Astrocyte (in vitro differentiated cells and primary cell): ENCODE measurements around the gene GNAI2. TPM values are rescaled to one million over a fixed set of nuclear protein-coding genes. Genes with fewer than 3 reads are reported as not detected.
"Not testable (repeated sequence)": the region's sequence is repeated elsewhere in the genome, so short reads cannot be mapped to it uniquely, and the experiment has no call there.

Source experiments
- DNase-seq: peaks from one replicate; pipeline ENCODE4 v3.0.0-alpha.2; 2010; ENCODE audit warnings: low read depth
- FAIRE-seq: peaks from 2 replicates; lab custom pipeline; 2011; peaks lifted over from hg19 to GRCh38; lab: Jason Lieb, UNC
- H2AFZ ChIP-seq: 2 replicates; pipeline ENCODE4 v1.6.0; 2012; ENCODE audit warnings: low read depth, low read length, inconsistent platforms
- H3K27ac ChIP-seq: 2 replicates; pipeline ENCODE4 v1.5.1; 2011; ENCODE audit warnings: low read depth, low read length, inconsistent platforms
- H3K27me3 ChIP-seq: 2 replicates; pipeline ENCODE4 v1.6.0; 2011; ENCODE audit warnings: low read length, inconsistent platforms; ENCODE audit not compliant: insufficient read depth
- H3K36me3 ChIP-seq: 2 replicates; pipeline ENCODE4 v1.5.1; 2011; ENCODE audit warnings: low read length, inconsistent platforms; ENCODE audit not compliant: insufficient read depth
- H3K4me1 ChIP-seq: 2 replicates; pipeline ENCODE4 v1.5.1; 2011; ENCODE audit warnings: low read length, inconsistent platforms; ENCODE audit not compliant: insufficient read depth
- H3K4me2 ChIP-seq: 2 replicates; pipeline ENCODE4 v1.6.0; 2012; ENCODE audit warnings: low read length, inconsistent platforms
- H3K4me3 ChIP-seq: 2 replicates; pipeline ENCODE4 v1.5.1; 2011; ENCODE audit warnings: low read depth, mild to moderate bottlenecking, low read length, inconsistent platforms; ENCODE audit not compliant: insufficient read depth
- H3K79me2 ChIP-seq: 2 replicates; pipeline ENCODE4 v1.6.0; 2012; ENCODE audit warnings: mild to moderate bottlenecking, low read length, inconsistent platforms; ENCODE audit not compliant: insufficient read depth
- H3K9ac ChIP-seq: 2 replicates; pipeline ENCODE4 v1.6.0; 2012; ENCODE audit warnings: mild to moderate bottlenecking, low read length, inconsistent platforms
- H3K9me3 ChIP-seq: 2 replicates; pipeline ENCODE4 v1.5.1; 2012; ENCODE audit warnings: low read depth, mild to moderate bottlenecking, low read length, inconsistent platforms; ENCODE audit not compliant: insufficient read depth
- H4K20me1 ChIP-seq: 2 replicates; pipeline ENCODE4 v1.6.0; 2012; ENCODE audit warnings: low read length, inconsistent platforms; ENCODE audit not compliant: insufficient read depth
- H3K27ac Mint-ChIP-seq: one replicate; pipeline ENCODE4 v1.8.0; 2021; ENCODE audit warnings: mild to moderate bottlenecking, mixed read lengths; ENCODE audit not compliant: unreplicated experiment
- H3K27me3 Mint-ChIP-seq: one replicate; pipeline ENCODE4 v1.8.0; 2021; ENCODE audit warnings: low read depth, mixed read lengths; ENCODE audit not compliant: unreplicated experiment
- H3K36me3 Mint-ChIP-seq: one replicate; pipeline ENCODE4 v1.8.0; 2021; ENCODE audit warnings: low read depth, mixed read lengths; ENCODE audit not compliant: unreplicated experiment
- H3K4me1 Mint-ChIP-seq: one replicate; pipeline ENCODE4 v1.8.0; 2021; ENCODE audit warnings: low read depth, mixed read lengths; ENCODE audit not compliant: unreplicated experiment
- H3K4me3 Mint-ChIP-seq: one replicate; pipeline ENCODE4 v1.8.0; 2021; ENCODE audit warnings: mild to moderate bottlenecking, moderate library complexity, mixed read lengths; ENCODE audit not compliant: unreplicated experiment
- H3K9me3 Mint-ChIP-seq: one replicate; pipeline ENCODE4 v1.8.0; 2021; ENCODE audit warnings: mild to moderate bottlenecking, mixed read lengths; ENCODE audit not compliant: unreplicated experiment
- EZH2 ChIP-seq: IDR thresholded peaks from 2 replicates; pipeline ENCODE4 v1.6.1; 2012; ENCODE audit warnings: mild to moderate bottlenecking, low read length, inconsistent platforms; ENCODE audit not compliant: insufficient read depth
- total RNA-seq: library from RNA; stranded (reverse); gene quantifications from 2 replicates; pipeline ENCODE4 v1.2.1, GENCODE V29; 2021
- TF ChIP-seq, protein P1 (sequence below): IDR thresholded peaks from 2 replicates; pipeline ENCODE4 v1.5.1; 2011; ENCODE audit warnings: low read depth, mild to moderate bottlenecking, inconsistent platforms, low read length, moderate library complexity; ENCODE audit not compliant: insufficient read depth

The GNAI2 gene
- total RNA-seq, 1 donor from 2014 or later = 381 TPM

DNA sequence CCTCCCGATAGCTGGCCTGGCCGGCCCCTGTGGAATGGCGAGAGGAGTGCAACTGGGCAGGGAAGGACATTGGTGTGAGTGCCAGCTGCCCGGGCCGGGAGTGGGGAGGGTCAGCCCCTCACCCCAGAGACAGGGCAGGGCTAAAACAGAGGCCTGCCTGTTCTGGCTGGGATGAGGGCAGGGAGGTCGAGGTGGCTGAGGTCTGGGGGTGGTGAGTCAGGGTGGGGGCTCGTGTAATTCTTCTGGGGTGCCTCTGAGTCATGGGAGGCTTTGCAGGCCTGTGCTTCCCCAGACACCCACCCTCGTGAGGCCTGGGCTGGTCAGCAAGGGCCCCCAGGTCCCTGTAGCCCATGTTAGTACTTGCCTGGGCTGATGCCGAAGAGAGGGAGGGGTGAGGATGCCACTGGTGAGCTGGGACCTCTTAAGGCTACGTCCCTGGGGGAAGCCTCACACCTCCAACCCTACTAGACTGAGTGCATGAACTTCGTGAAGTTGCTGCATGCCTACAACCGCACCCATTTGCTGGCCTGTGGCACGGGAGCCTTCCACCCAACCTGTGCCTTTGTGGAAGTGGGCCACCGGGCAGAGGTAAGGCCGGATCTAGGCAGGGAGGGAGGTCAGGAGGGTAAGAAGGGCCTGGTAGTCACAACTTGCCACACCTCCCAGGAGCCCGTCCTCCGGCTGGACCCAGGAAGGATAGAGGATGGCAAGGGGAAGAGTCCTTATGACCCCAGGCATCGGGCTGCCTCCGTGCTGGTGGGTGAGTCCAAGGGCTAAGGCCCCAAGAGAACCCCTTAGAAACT is 34.6 kb downstream of the GNAI2 start:
- H3K27me3 ChIP-seq = peaks cover 24% of the 10 kb centered on the region
- H3K4me2 ChIP-seq = peak overlapping the region; percentile 3
- no peak overlapping the region for H3K27ac ChIP-seq
- H3K4me3 ChIP-seq = no peak overlapping the region
- TF ChIP-seq EZH2 = no peak
- TF ChIP-seq, protein P1, sequence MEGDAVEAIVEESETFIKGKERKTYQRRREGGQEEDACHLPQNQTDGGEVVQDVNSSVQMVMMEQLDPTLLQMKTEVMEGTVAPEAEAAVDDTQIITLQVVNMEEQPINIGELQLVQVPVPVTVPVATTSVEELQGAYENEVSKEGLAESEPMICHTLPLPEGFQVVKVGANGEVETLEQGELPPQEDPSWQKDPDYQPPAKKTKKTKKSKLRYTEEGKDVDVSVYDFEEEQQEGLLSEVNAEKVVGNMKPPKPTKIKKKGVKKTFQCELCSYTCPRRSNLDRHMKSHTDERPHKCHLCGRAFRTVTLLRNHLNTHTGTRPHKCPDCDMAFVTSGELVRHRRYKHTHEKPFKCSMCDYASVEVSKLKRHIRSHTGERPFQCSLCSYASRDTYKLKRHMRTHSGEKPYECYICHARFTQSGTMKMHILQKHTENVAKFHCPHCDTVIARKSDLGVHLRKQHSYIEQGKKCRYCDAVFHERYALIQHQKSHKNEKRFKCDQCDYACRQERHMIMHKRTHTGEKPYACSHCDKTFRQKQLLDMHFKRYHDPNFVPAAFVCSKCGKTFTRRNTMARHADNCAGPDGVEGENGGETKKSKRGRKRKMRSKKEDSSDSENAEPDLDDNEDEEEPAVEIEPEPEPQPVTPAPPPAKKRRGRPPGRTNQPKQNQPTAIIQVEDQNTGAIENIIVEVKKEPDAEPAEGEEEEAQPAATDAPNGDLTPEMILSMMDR = no peak
- peak overlapping the region; percentile 38 for H3K9ac ChIP-seq
- Mint-ChIP-seq H3K27me3 (peaks cover 20% of the 10 kb centered on the region), H3K4me1 (peaks cover 28% of the 10 kb centered on the region), H3K4me3 (peak overlapping the region; percentile 35), H3K36me3 (peaks cover 8% of the 10 kb centered on the region), H3K9me3 (no peaks in the 10 kb centered on the region), H3K27ac (peak overlapping the region; percentile 41)
- H3K4me1 ChIP-seq = peaks cover 28% of the 10 kb centered on the region
- FAIRE-seq (no peak), DNase-seq (no peak)
- H3K36me3 ChIP-seq = no peaks in the 10 kb centered on the region
- no peak overlapping the region for H2AFZ ChIP-seq
- no peaks in the 10 kb centered on the region for H3K9me3 ChIP-seq
- no peaks in the 10 kb centered on the region for H3K79me2 ChIP-seq
- peaks cover 3% of the 10 kb centered on the region for H4K20me1 ChIP-seq

DNA sequence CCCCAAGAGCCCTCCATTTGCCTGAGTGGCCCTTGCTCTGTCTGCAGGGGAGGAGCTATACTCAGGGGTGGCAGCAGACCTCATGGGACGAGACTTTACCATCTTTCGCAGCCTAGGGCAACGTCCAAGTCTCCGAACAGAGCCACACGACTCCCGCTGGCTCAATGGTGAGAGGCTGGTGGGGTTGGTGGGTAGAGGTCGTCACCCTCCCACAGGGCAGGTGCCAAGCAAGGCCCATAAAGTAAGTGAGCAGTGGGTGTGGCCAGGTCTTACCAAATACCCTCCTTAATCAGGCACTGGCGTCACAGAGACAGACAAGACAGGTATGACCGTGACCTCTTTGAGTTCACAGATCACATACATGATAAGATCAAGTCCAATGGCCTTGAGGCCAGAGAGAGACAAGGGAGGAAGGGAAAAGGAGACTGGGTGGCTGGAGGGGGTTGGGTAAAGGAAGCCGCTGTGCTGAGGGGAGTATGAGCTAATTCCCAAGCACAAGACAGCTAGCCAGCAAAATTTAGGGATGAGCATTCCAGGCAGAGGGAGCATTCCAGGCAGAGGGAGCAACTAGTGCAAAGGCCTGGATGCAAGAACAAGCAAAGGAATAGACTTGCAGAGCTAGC is 35.4 kb downstream of the GNAI2 start:
- Histone ChIP-seq H3K4me2 (no peak overlapping the region), H3K9ac (no peak overlapping the region), H3K27ac (no peak overlapping the region), H3K4me3 (no peak overlapping the region), H2AFZ (no peak overlapping the region), H4K20me1 (peaks cover 3% of the 10 kb centered on the region), H3K9me3 (no peaks in the 10 kb centered on the region), H3K79me2 (no peaks in the 10 kb centered on the region), H3K27me3 (peaks cover 25% of the 10 kb centered on the region), H3K36me3 (no peaks in the 10 kb centered on the region), H3K4me1 (peaks cover 28% of the 10 kb centered on the region)
- Mint-ChIP-seq H3K4me3 (peak overlapping the region; percentile 10), H3K36me3 (peaks cover 8% of the 10 kb centered on the region), H3K27me3 (peaks cover 24% of the 10 kb centered on the region), H3K4me1 (peaks cover 25% of the 10 kb centered on the region), H3K27ac (peak overlapping the region; percentile 7), H3K9me3 (no peaks in the 10 kb centered on the region)
- TF ChIP-seq, protein P1 = no peak
- TF ChIP-seq EZH2 = no peak
- DNase-seq = no peak
- no peak for FAIRE-seq

DNA sequence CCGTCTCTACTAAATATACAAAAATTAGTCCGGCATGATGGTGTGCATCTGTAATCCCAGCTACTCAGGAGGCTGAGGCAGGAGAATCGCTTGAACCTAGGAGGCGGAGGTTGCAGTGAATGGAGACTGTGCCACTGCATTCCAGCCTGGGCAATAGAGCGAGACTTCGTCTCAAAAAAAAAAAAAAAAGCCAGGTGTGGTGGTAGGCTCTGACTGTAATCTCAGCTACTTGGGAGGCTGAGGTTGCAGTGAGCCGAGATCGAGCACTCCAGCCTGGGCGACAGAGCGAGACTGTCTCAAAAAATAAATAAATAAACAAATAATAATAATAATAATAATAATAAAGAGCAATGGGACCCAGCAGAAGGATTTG is 36.5 kb downstream of the GNAI2 start:
- H3K9me3 Mint-ChIP-seq, H3K36me3 ChIP-seq, H3K36me3 Mint-ChIP-seq, FAIRE-seq, H3K9ac ChIP-seq, H4K20me1 ChIP-seq, H3K79me2 ChIP-seq, DNase-seq, H2AFZ ChIP-seq, H3K4me3 ChIP-seq, H3K9me3 ChIP-seq, H3K4me3 Mint-ChIP-seq, H3K27ac Mint-ChIP-seq, H3K27ac ChIP-seq: not testable (repeated sequence)
- Histone ChIP-seq H3K27me3 (peaks cover 27% of the 10 kb centered on the region), H3K4me2 (peak overlapping the region; percentile 72), H3K4me1 (peaks cover 21% of the 10 kb centered on the region)
- peaks cover 24% of the 10 kb centered on the region for H3K27me3 Mint-ChIP-seq
- H3K4me1 Mint-ChIP-seq = peaks cover 25% of the 10 kb centered on the region
